K562 (cell line): Measurements from ENCODE around the gene LPIN1. TPM values are rescaled to one million over a fixed set of nuclear protein-coding genes. Genes with fewer than 3 reads are reported as not detected.

Experiments used
- ATAC-seq: fragments of 200-7000 bp; cut with Tn5 transposase; 3 replicates; pipeline ENCODE4 v1.9.1; 2020; ENCODE audit warnings: moderate library complexity
- BruUV-seq: library from RNA; stranded (reverse); fragments of 400-500 nt; replicated peaks from 2 replicates; lab custom pipeline; 2021; lab: Mats Ljungman, UMichigan
- CTCF ChIA-PET: fragments of 300-600 bp; formaldehyde crosslinking; extraction: SDS; loops from one replicate; lab custom pipeline; 2021; ENCODE audit warnings: low intra/inter-chr PET ratio; lab: Yijun Ruan, JAX
- POLR2A ChIA-PET: fragments of 300-600, 350-650 bp; sonication (Branson Sonifier 250); formaldehyde crosslinking; extraction: SDS; loops from one replicate; lab custom pipeline; 2021; ENCODE audit warnings: antibody characterized with exemption, inconsistent platforms; lab: Yijun Ruan, JAX
- DNase-seq, 4 experiments: peaks; one replicate each; pipeline versions ENCODE4 v3.0.0 to v3.0.0-alpha.2; 2011 to 2018; ENCODE audit warnings: low spot score in 3 of 4, mixed read lengths in 3 of 4; ENCODE audit errors: extremely low read depth in 1 of 4
- FAIRE-seq: peaks from 2 replicates; lab custom pipeline; 2011; peaks lifted over from hg19 to GRCh38; lab: Jason Lieb, UNC
- H2AFZ ChIP-seq: 2 replicates; pipeline ENCODE4 v1.6.0; 2011; ENCODE audit warnings: low read depth, low read length, control low read depth, inconsistent platforms
- H3K27ac ChIP-seq: fragments of 200-600 bp; 3 replicates; pipeline ENCODE4 v1.8.0; 2011; ENCODE audit warnings: low read depth, mild to moderate bottlenecking, control low read depth, inconsistent platforms, low read length, moderate library complexity, mixed read lengths; ENCODE audit errors: extremely low read depth
- H3K27me3 ChIP-seq, 2 experiments: fragments of 300-600 bp in 1 of 2; 2 replicates in 1 of 2; 3 replicates in 1 of 2; pipeline versions ENCODE4 v1.6.0 to v1.8.0; 2011; ENCODE audit warnings: inconsistent platforms in 2 of 2, low read length in 2 of 2, mild to moderate bottlenecking in 1 of 2, mixed read lengths in 1 of 2, moderate library complexity in 1 of 2; ENCODE audit not compliant: control insufficient read depth in 2 of 2, insufficient read depth in 2 of 2
- H3K36me3 ChIP-seq: fragments of 300-600 bp; 3 replicates; pipeline ENCODE4 v1.8.0; 2011; ENCODE audit warnings: mild to moderate bottlenecking, low read length, inconsistent platforms; ENCODE audit not compliant: control insufficient read depth, insufficient read depth
- H3K4me1 ChIP-seq, 2 experiments: fragments of 200-600 bp in 1 of 2; replicated peaks in 1 of 2; 2 replicates in 1 of 2; 3 replicates in 1 of 2; pipeline versions ENCODE4 v1.5.1 to v1.8.0; 2011; ENCODE audit warnings: inconsistent platforms in 2 of 2, low read length in 2 of 2, mild to moderate bottlenecking in 1 of 2, mixed read lengths in 1 of 2, moderate library complexity in 1 of 2; ENCODE audit not compliant: control insufficient read depth in 2 of 2, insufficient read depth in 2 of 2
- H3K4me2 ChIP-seq: 2 replicates; pipeline ENCODE4 v1.6.1; 2011; ENCODE audit warnings: low read length, control low read depth, inconsistent platforms, mixed read lengths; ENCODE audit not compliant: insufficient read depth
- H3K4me3 ChIP-seq: fragments of 200-600 bp; sonication (generic), shearing (Covaris generic); 2 replicates; pipeline ENCODE4 v1.5.1; 2016; ENCODE audit warnings: control low read depth, inconsistent platforms
- H3K79me2 ChIP-seq: fragments of 200-600 bp; 3 replicates; pipeline ENCODE4 v1.8.0; 2011; ENCODE audit warnings: low read length, inconsistent platforms; ENCODE audit not compliant: control insufficient read depth, insufficient read depth
- H3K9ac ChIP-seq, 2 experiments: 2 replicates each; pipeline versions ENCODE4 v1.6.0 to v1.6.1; 2011; ENCODE audit warnings: low read depth in 2 of 2, low read length in 2 of 2, control low read depth in 1 of 2, inconsistent platforms in 1 of 2, mild to moderate bottlenecking in 1 of 2, mixed read lengths in 1 of 2; ENCODE audit not compliant: insufficient read depth in 1 of 2
- H3K9me1 ChIP-seq: one replicate; pipeline ENCODE4 v1.6.0; 2011; ENCODE audit warnings: inconsistent platforms, mild to moderate bottlenecking, low read length, moderate library complexity; ENCODE audit not compliant: control insufficient read depth, insufficient read depth
- H3K9me3 ChIP-seq: replicated peaks from 2 replicates; pipeline ENCODE4 v1.5.1; 2011; ENCODE audit warnings: low read depth, low read length, inconsistent platforms; ENCODE audit not compliant: control insufficient read depth, insufficient read depth
- H4K20me1 ChIP-seq: replicated peaks from 2 replicates; pipeline ENCODE4 v1.6.1; 2011; ENCODE audit warnings: low read length, inconsistent platforms, mixed read lengths; ENCODE audit not compliant: control insufficient read depth, insufficient read depth
- CBFA2T2 ChIP-seq: fragments of 450-650 bp; conservative IDR thresholded peaks from 2 replicates; pipeline ENCODE4 v1.6.1; 2017; ENCODE audit warnings: mild to moderate bottlenecking
- HDGF ChIP-seq: fragments of 450-650 bp; IDR thresholded peaks from 2 replicates; pipeline ENCODE4 v1.6.1; 2016
- NCOA4 ChIP-seq: fragments of 450-650 bp; IDR thresholded peaks from 2 replicates; pipeline ENCODE4 v1.6.1; 2018; ENCODE audit warnings: mild to moderate bottlenecking; ENCODE audit not compliant: partially characterized antibody
- RAD51 ChIP-seq: fragments of 450-650 bp; IDR thresholded peaks from 2 replicates; pipeline ENCODE4 v1.7.1; 2016; ENCODE audit warnings: low read depth, mild to moderate bottlenecking, borderline replicate concordance
- SRSF9 ChIP-seq: fragments of 200-400 bp; formaldehyde crosslinking; IDR thresholded peaks from 2 replicates; pipeline ENCODE4 v1.6.1; 2017; ENCODE audit warnings: low read depth, low read length, borderline replicate concordance
- WGBS: fragments of 100-300 bp; shearing (Covaris generic); methylation state at CpG from one replicate; pipeline ENCODE4 v1.1.6; 2016; ENCODE audit warnings: low coverage, mixed read lengths; ENCODE audit not compliant: insufficient coverage; ENCODE audit errors: missing lambda C conversion rate; 5-methylcytosine and 5-hydroxymethylcytosine counted together
- in situ Hi-C: fragments of 300-500 bp; cut with MboI; formaldehyde crosslinking; loops from 4 replicates; pipeline ENCODE4 v1.15.0; 2018; ENCODE audit warnings: inconsistent platforms, mixed read lengths
- intact Hi-C: fragments of 100-400 bp; cut with micrococcal nuclease; formaldehyde crosslinking; loops from 2 replicates; pipeline ENCODE4 v1.14.2; 2022
- polyA plus RNA-seq, 8 experiments: library from polyadenylated mRNA; depleted of rRNA in 4 of 8; stranded (reverse) in 5 of 8; unstranded in 3 of 8; fragments of >200 nt; fragmentation: Nextera tagmentation in 2 of 8; fragmentation: Illumina TruSeq in 1 of 8; extraction: Ambion mirVana in 2 of 8; extraction: Trizol in 1 of 8; gene quantifications; 2 replicates each; pipeline versions ENCODE4 v1.2.1 to v1.2.3, GENCODE V29; 2011 to 2014; ENCODE audit warnings: inconsistent platforms in 1 of 8, missing spikeins in 1 of 8
- total RNA-seq, 7 experiments: library from RNA; depleted of rRNA in 6 of 7; stranded (reverse); fragments of >200 nt in 6 of 7; fragmentation: Illumina TruSeq in 2 of 7; extraction: Trizol in 2 of 7; gene quantifications; 2 replicates each; pipeline versions ENCODE4 v1.2.1 to v1.2.3, GENCODE V29; 2011 to 2021; ENCODE audit warnings: low replicate concordance in 1 of 7

The LPIN1 gene
- total and polyA plus RNA-seq, 9 of the 15 experiments (the other 6 are each of a cell fraction or from before 2014, with no cell fraction given), result 9.2 to 84.0 (median 27.8) TPM

DNA sequence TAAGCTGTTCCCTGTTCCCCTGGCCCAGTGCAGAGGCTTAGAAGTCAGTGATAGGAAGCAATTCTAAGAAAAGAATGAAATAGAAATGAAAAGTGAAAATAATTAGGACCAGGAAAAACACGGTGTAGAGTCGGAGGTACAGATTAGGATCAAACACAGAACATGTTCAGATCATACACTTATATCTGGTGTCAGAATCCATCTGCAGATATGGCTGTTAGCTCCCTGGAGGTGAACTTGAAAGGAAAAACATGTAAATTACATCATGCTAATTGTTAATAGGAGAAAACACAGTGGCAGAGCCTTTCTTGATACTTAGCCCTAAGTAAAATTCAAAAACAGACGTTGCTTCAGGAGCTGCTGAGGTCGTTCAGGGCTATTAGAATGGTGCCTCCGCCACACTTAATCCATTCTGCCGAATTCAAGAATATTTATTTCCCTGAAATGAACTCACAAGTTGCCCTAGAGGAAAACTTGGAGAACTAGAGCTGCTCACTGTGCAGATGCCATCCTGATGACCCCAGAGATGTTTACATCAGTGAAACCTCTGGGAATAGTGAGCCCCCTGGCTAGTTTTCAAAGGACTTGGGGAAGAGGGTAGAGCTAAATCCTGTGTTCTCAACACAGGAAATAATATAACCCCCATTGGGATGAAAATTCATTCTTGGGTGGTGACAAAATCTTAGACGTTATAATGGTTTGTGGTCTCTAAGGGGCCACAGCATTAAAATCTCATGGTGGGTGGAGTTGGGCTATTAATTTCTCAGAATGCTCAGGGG, 27.5 kb downstream of the LPIN1 start:
- no peak for DNase-seq
- Histone ChIP-seq H3K9me1 (no peaks in the 10 kb centered on the region), H3K4me1 (peaks cover under 1 to 3% of the 10 kb centered on the region in 2 experiments; a peak in 4 of 5 replicates), H2AFZ (no peak overlapping the region), H3K79me2 (no peaks in the 10 kb centered on the region; the same call in 2 of the 3 replicates), H4K20me1 (no peaks in the 10 kb centered on the region), H3K27me3 (no peaks in the 10 kb centered on the region), H3K9me3 (no peaks in the 10 kb centered on the region), H3K4me2 (no peak overlapping the region), H3K9ac (no peak overlapping the region), H3K36me3 (peaks cover 87% of the 10 kb centered on the region), H3K4me3 (no peak overlapping the region), H3K27ac (no peak overlapping the region)
- in situ Hi-C loops (no loop called here), intact Hi-C loops (loop anchor here (10.0 kb wide), 1 partner anchor 169 kb away; no protein-coding TSS in a partner anchor)
- BruUV-seq, result no TSS peak
- 81% methylated on average over 7 of the region's 7 CpGs for WGBS
- POLR2A ChIA-PET, result interaction anchor here (0.6 to 1.2 kb wide), 2 partner anchors 9 to 133 kb away, joined by 3 read pairs; no protein-coding TSS in a partner anchor
- TF ChIP-seq HDGF (no peak), NCOA4 (no peak), SRSF9 (no peak), CBFA2T2 (no peak), RAD51 (no peak)
- CTCF ChIA-PET, result no interaction called here
- no peak for ATAC-seq
- FAIRE-seq, result peak; percentile 6
